Aortic smooth muscle cell (primary cell): ENCODE results near the gene TMEM45B. TPM values are rescaled to one million over a fixed set of nuclear protein-coding genes. Genes with fewer than 3 reads are reported as not detected.

Source experiments
- total RNA-seq: library from RNA; depleted of rRNA; stranded (reverse); fragments of >200 nt; gene quantifications from 2 replicates; pipeline ENCODE4 v1.2.3, GENCODE V29; 2014

The TMEM45B gene
- 0.13 TPM in 1 of 2 replicates, not detected in the other for total RNA-seq

DNA sequence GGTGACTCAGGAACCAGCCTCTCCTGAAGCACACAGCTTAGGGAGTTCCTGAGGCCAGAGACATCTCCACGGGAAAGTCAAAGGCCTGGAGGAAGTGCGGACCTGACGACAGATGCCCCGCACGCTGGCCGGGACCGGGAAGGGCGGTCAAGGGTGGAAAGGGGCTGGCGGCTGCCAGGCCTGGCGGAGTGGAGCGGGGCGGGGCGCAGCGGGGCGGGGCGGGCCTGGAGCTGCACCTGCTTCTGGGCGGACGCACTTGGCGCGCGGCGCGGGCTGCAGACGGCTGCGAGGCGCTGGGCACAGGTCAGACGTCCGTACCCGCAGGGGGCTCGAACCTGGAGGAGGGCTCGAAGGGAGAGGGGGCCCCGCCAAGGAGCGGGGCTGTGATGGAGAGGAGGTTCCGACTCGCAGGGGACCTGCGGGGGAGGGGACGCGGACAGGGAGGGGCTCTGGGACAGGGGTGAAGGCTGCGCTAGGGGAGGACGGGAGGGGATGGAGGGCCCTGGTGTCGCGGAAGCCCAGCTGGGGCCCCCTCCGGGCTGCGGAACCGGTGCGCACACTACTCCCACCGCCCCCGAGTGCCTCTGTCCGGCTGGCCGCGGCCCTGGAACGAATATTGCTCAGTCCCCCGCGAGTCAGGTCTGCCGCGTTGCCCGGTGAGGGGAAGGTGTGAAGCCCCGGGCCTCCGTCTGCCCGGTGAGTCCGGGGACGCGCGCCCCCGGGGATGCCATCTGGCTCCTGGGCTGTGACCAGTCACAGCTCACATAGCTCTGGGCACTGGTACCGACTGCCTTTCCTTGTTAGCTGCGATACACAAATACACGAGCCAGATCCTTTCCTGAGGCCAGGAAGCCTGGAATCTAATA is at the start of gene TMEM45B:
TSS of gene TMEM45B (plus strand) at position 253 of the 866 bp plus-strand sequence. CDS start 36,635 bp downstream, outside the sequence.

DNA sequence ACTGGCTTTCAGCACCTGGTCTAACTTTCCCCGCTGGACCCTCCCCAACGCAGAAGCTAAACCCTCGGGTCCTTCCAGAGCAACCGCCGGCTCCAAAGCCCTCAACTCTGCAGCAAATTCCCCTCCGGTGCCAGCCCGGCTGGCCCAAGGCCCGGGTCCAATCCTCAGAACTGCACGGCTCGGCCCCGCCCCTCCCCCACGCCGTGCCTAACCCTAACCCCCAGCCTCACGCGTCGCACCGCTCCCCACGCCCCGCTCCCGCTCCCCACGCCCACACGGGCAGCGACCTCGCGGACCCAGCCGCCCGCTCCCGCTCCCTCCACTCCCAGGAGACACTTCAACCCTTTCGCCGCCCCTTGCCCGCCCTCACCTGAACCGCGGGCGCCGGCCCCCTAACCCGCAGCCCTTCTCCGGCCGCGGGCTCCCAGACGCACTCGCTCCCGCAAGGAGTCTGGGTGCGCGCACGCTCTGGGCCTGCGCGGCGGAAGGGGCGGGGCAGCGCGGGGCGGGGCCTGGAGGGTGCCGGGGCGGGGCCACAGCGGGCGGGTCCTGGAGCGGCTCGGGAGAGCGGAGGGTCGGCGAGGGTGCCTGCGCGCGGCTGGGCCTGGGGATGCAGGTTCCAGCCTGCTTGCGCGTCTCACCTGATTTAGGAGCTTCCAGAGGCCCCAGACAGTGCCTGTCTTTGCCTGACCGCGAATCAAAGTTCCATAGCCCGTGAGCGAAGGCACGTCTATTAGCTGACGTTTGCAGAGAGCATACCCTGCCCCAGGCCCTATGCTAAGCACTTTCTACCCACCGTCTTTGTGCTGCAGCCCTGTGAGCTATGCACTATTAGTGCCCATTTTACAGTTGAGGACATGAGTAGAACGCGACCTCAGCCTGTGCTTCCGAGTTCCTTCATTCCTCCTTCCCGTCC is 79.7 kb downstream of the TMEM45B start, which contains the start of gene NFRKB:
TSS of gene NFRKB (minus strand) at position 453 of the 916 bp plus-strand sequence. CDS start 2,729 bp downstream, outside the sequence.

Other genes starting within 250 kb of the TMEM45B start
- 11.8 and 12.1 TPM in 2 replicates for gene NFRKB, start 79.7 kb downstream of the TMEM45B start, total RNA-seq
- 3.8 and 4.0 TPM in 2 replicates for gene PRDM10, start 187.0 kb downstream of the TMEM45B start, total RNA-seq